ENCODE data around the gene MARCHF10.

The MARCHF10 gene

GRCh38 chr17:62666801-62667591 is 141.1 kb downstream of the MARCHF10 start:
- 97% methylated on average over 28 of the region's 40 CpGs for WGBS (ENCODE audit: insufficient coverage)
- Histone ChIP-seq H3K36me3 (ENCODE audit: control insufficient read depth in 4 of 4, insufficient read depth in 4 of 4, low read length in 3 of 4) (peaks cover 0 to 6% (median 1%) of the 10 kb centered on the region in 4 experiments), H3K4me3 (ENCODE audit: control insufficient read depth in 1 of 7, extremely low read depth in 1 of 7, insufficient read depth in 4 of 7, low read depth in 2 of 7, low read length in 6 of 7) (no peak overlapping the region), H3K27ac (ENCODE audit: insufficient read depth in 1 of 2, low read depth in 1 of 2, low read length in 2 of 2, poor library complexity in 1 of 2, severe bottlenecking in 2 of 2) (no peak overlapping the region), H3K9me3 (ENCODE audit: control extremely low read depth in 1 of 5, control insufficient read depth in 4 of 5, insufficient read depth in 2 of 5, low read depth in 1 of 5, low read length in 4 of 5) (no peaks in the 10 kb centered on the region), H3K27me3 (replicated peaks in 2 of 5; ENCODE audit: control insufficient read depth in 4 of 5, insufficient read depth in 5 of 5, low read length in 4 of 5) (no peaks in the 10 kb centered on the region), H3K4me1 (ENCODE audit: control extremely low read depth in 1 of 4, control insufficient read depth in 4 of 4, insufficient read depth in 4 of 4, low read length in 3 of 4) (peaks cover 0 to 4% (median 0%) of the 10 kb centered on the region in 4 experiments)
- no peak for DNase-seq
- ChIA-PET POLR2A (no interaction called here), CTCF (interaction anchor here (1.6 to 1.7 kb wide), 2 partner anchors 20 to 27 kb away, joined by 3 to 5 read pairs; no protein-coding TSS in a partner anchor)

GRCh38 chr17:62666061-62666800 is 141.9 kb downstream of the MARCHF10 start:
- Histone ChIP-seq H3K36me3 (ENCODE audit: control insufficient read depth in 4 of 4, insufficient read depth in 4 of 4, low read length in 3 of 4) (peaks cover 0 to 6% (median 1%) of the 10 kb centered on the region in 4 experiments), H3K27ac (ENCODE audit: insufficient read depth in 1 of 2, low read depth in 1 of 2, low read length in 2 of 2, poor library complexity in 1 of 2, severe bottlenecking in 2 of 2) (no peak overlapping the region), H3K4me1 (ENCODE audit: control extremely low read depth in 1 of 4, control insufficient read depth in 4 of 4, insufficient read depth in 4 of 4, low read length in 3 of 4) (peaks cover 0 to 4% (median 0%) of the 10 kb centered on the region in 4 experiments), H3K9me3 (ENCODE audit: control extremely low read depth in 1 of 5, control insufficient read depth in 4 of 5, insufficient read depth in 2 of 5, low read depth in 1 of 5, low read length in 4 of 5) (no peaks in the 10 kb centered on the region), H3K4me3 (ENCODE audit: control insufficient read depth in 1 of 7, extremely low read depth in 1 of 7, insufficient read depth in 4 of 7, low read depth in 2 of 7, low read length in 6 of 7) (no peak overlapping the region), H3K27me3 (replicated peaks in 2 of 5; ENCODE audit: control insufficient read depth in 4 of 5, insufficient read depth in 5 of 5, low read length in 4 of 5) (no peaks in the 10 kb centered on the region)
- DNase-seq: no peak
- ChIA-PET POLR2A (no interaction called here), CTCF (interaction anchor here (1.0 kb wide), 1 partner anchor 12 kb away, joined by 3 read pairs; no protein-coding TSS in a partner anchor)
- WGBS (ENCODE audit: insufficient coverage): 90% methylated on average over 15 of the region's 30 CpGs

GRCh38 chr17:62665599-62665998 is 142.5 kb downstream of the MARCHF10 start:
- H3K36me3 ChIP-seq (ENCODE audit: control insufficient read depth in 4 of 4, insufficient read depth in 4 of 4, low read length in 3 of 4): peaks cover 0 to 6% (median 1%) of the 10 kb centered on the region in 4 experiments
- H3K9me3 ChIP-seq (ENCODE audit: control extremely low read depth in 1 of 5, control insufficient read depth in 4 of 5, insufficient read depth in 2 of 5, low read depth in 1 of 5, low read length in 4 of 5): peaks cover 0 to 6% (median 2%) of the 10 kb centered on the region in 5 experiments
- DNase-seq: no peak
- no peak overlapping the region for H3K4me3 ChIP-seq (ENCODE audit: control insufficient read depth in 1 of 7, extremely low read depth in 1 of 7, insufficient read depth in 4 of 7, low read depth in 2 of 7, low read length in 6 of 7)
- ChIA-PET CTCF (interaction anchor here (1.0 kb wide), 1 partner anchor 11 kb away, joined by 3 read pairs; no protein-coding TSS in a partner anchor), POLR2A (no interaction called here)
- WGBS (ENCODE audit: insufficient coverage): 96% methylated on average over 2 of the region's 3 CpGs
- H3K4me1 ChIP-seq (ENCODE audit: control extremely low read depth in 1 of 4, control insufficient read depth in 4 of 4, insufficient read depth in 4 of 4, low read length in 3 of 4): peaks cover 0 to 4% (median 0%) of the 10 kb centered on the region in 4 experiments
- H3K27me3 ChIP-seq (replicated peaks in 2 of 5; ENCODE audit: control insufficient read depth in 4 of 5, insufficient read depth in 5 of 5, low read length in 4 of 5): no peaks in the 10 kb centered on the region
- no peak overlapping the region for H3K27ac ChIP-seq (ENCODE audit: insufficient read depth in 1 of 2, low read depth in 1 of 2, low read length in 2 of 2, poor library complexity in 1 of 2, severe bottlenecking in 2 of 2)

GRCh38 chr17:62664336-62665120 is 143.6 kb downstream of the MARCHF10 start:
- H3K36me3 ChIP-seq (ENCODE audit: control insufficient read depth in 4 of 4, insufficient read depth in 4 of 4, low read length in 3 of 4): peaks cover 0 to 6% (median 1%) of the 10 kb centered on the region in 4 experiments
- CTCF ChIA-PET: no interaction called here
- 98% methylated on average over 22 of the region's 25 CpGs for WGBS (ENCODE audit: insufficient coverage)

GRCh38 chr17:62663304-62663703 is 144.8 kb downstream of the MARCHF10 start:
- Histone ChIP-seq H3K4me1 (ENCODE audit: control extremely low read depth in 1 of 4, control insufficient read depth in 4 of 4, insufficient read depth in 4 of 4, low read length in 3 of 4) (peaks cover 0 to 4% (median 0%) of the 10 kb centered on the region in 4 experiments), H3K4me3 (ENCODE audit: control insufficient read depth in 1 of 7, extremely low read depth in 1 of 7, insufficient read depth in 4 of 7, low read depth in 2 of 7, low read length in 6 of 7) (no peak overlapping the region), H3K36me3 (ENCODE audit: control insufficient read depth in 4 of 4, insufficient read depth in 4 of 4, low read length in 3 of 4) (peaks cover 0 to 6% (median 0%) of the 10 kb centered on the region in 4 experiments), H3K27me3 (replicated peaks in 2 of 5; ENCODE audit: control insufficient read depth in 4 of 5, insufficient read depth in 5 of 5, low read length in 4 of 5) (no peaks in the 10 kb centered on the region), H3K9me3 (ENCODE audit: control extremely low read depth in 1 of 5, control insufficient read depth in 4 of 5, insufficient read depth in 2 of 5, low read depth in 1 of 5, low read length in 4 of 5) (peaks cover 0 to 12% (median 4%) of the 10 kb centered on the region in 5 experiments), H3K27ac (ENCODE audit: insufficient read depth in 1 of 2, low read depth in 1 of 2, low read length in 2 of 2, poor library complexity in 1 of 2, severe bottlenecking in 2 of 2) (no peak overlapping the region)
- DNase-seq: peak in 1 of 3 donors; percentile 13
- CTCF ChIA-PET: interaction anchor here (1.1 kb wide), 1 partner anchor 111 kb away, joined by 3 read pairs; no protein-coding TSS in a partner anchor
- 83% methylated on average over 5 of the region's 6 CpGs for WGBS (ENCODE audit: insufficient coverage)
- POLR2A ChIA-PET: no interaction called here

More at GRCh38 chr17:62664336-62665120, 143.6 kb downstream of the MARCHF10 start:
- DNase-seq: no peak
- Histone ChIP-seq H3K27me3 (replicated peaks in 2 of 5; ENCODE audit: control insufficient read depth in 4 of 5, insufficient read depth in 5 of 5, low read length in 4 of 5) (no peaks in the 10 kb centered on the region), H3K27ac (ENCODE audit: insufficient read depth in 1 of 2, low read depth in 1 of 2, low read length in 2 of 2, poor library complexity in 1 of 2, severe bottlenecking in 2 of 2) (no peak overlapping the region), H3K4me1 (ENCODE audit: control extremely low read depth in 1 of 4, control insufficient read depth in 4 of 4, insufficient read depth in 4 of 4, low read length in 3 of 4) (peaks cover 0 to 4% (median 0%) of the 10 kb centered on the region in 4 experiments), H3K4me3 (ENCODE audit: control insufficient read depth in 1 of 7, extremely low read depth in 1 of 7, insufficient read depth in 4 of 7, low read depth in 2 of 7, low read length in 6 of 7) (no peak overlapping the region), H3K9me3 (ENCODE audit: control extremely low read depth in 1 of 5, control insufficient read depth in 4 of 5, insufficient read depth in 2 of 5, low read depth in 1 of 5, low read length in 4 of 5) (peaks cover 0 to 12% (median 4%) of the 10 kb centered on the region in 5 experiments)
- POLR2A ChIA-PET: no interaction called here

GRCh38 chr17:62662855-62663254 is 145.3 kb downstream of the MARCHF10 start:
- CTCF ChIA-PET: interaction anchor here (1.0 to 1.1 kb wide), 2 partner anchors 10 to 110 kb away, joined by 3 read pairs; no protein-coding TSS in a partner anchor
- Histone ChIP-seq H3K27ac (ENCODE audit: insufficient read depth in 1 of 2, low read depth in 1 of 2, low read length in 2 of 2, poor library complexity in 1 of 2, severe bottlenecking in 2 of 2) (no peak overlapping the region), H3K36me3 (ENCODE audit: control insufficient read depth in 4 of 4, insufficient read depth in 4 of 4, low read length in 3 of 4) (peaks cover 0 to 5% (median 0%) of the 10 kb centered on the region in 4 experiments), H3K4me1 (ENCODE audit: control extremely low read depth in 1 of 4, control insufficient read depth in 4 of 4, insufficient read depth in 4 of 4, low read length in 3 of 4) (peaks cover 0 to 4% (median 0%) of the 10 kb centered on the region in 4 experiments), H3K4me3 (ENCODE audit: control insufficient read depth in 1 of 7, extremely low read depth in 1 of 7, insufficient read depth in 4 of 7, low read depth in 2 of 7, low read length in 6 of 7) (no peak overlapping the region), H3K9me3 (ENCODE audit: control extremely low read depth in 1 of 5, control insufficient read depth in 4 of 5, insufficient read depth in 2 of 5, low read depth in 1 of 5, low read length in 4 of 5) (peaks cover 0 to 12% (median 4%) of the 10 kb centered on the region in 5 experiments), H3K27me3 (replicated peaks in 2 of 5; ENCODE audit: control insufficient read depth in 4 of 5, insufficient read depth in 5 of 5, low read length in 4 of 5) (no peaks in the 10 kb centered on the region)
- POLR2A ChIA-PET: no interaction called here
- 100% methylated on average over 1 of the region's 6 CpGs for WGBS (ENCODE audit: insufficient coverage)
- DNase-seq: no peak
